ENCODE results near the gene TTC22.

DNA sequence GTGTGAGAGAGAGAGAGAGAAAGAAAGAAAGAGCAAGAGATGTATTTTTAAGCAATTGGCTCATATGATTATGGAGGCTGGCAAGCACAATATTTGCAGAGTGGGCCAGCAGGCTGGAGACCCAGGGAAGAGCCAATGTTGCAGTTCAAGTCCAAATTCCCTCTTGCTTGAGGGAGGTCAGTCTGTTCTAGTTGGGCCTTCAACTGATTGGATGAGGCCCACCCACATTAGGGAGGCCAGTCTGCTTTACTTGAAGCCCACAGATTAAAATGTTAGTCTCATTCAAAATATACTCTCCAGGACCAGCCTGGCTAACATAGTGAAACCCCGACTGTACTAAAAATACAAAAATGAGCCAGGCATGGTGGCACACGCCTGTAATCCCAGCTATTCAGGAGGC, 28.2 kb downstream of the TTC22 start:
- TF ChIP-seq POLR2AphosphoS5 (IDR thresholded peaks at IDR 0.05) (no peak), CTCF (IDR thresholded peaks at IDR 0.05) (no peak), EP300 (IDR thresholded peaks at IDR 0.05) (no peak)
